ENCODE data around the gene RAD50.

DNA sequence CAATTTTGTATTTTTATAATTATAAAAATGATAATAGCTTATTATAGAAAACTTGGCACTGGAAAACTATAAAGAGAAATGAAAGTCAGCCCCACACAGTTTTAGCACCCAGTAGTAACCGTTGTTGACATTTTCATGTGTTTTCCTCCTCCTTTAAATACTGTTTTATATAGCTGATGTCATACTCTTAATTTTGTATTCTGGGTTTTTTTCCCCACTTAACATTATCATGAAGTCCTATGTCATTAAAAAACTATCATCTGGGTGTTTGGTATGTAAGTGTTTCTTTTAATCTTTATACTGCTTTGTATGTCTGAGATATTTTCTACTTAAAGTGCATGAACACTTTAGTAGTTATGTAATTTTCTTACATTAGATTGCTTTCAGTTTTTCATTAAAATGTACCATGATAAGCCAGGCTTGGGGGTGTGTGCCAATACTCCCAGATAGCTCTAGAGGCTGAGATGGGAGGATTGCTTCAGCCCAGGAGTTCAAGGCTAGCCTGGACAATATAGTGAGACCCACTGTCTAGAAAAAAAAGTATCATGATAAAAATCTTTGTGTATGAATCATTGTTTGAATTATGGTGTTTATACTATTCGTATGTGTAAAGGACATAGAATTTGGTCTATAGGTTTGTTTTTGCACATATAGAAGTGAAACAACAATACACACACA lies 2.7 kb downstream of the RAD50 start:
- TF ChIP-seq, protein P1, sequence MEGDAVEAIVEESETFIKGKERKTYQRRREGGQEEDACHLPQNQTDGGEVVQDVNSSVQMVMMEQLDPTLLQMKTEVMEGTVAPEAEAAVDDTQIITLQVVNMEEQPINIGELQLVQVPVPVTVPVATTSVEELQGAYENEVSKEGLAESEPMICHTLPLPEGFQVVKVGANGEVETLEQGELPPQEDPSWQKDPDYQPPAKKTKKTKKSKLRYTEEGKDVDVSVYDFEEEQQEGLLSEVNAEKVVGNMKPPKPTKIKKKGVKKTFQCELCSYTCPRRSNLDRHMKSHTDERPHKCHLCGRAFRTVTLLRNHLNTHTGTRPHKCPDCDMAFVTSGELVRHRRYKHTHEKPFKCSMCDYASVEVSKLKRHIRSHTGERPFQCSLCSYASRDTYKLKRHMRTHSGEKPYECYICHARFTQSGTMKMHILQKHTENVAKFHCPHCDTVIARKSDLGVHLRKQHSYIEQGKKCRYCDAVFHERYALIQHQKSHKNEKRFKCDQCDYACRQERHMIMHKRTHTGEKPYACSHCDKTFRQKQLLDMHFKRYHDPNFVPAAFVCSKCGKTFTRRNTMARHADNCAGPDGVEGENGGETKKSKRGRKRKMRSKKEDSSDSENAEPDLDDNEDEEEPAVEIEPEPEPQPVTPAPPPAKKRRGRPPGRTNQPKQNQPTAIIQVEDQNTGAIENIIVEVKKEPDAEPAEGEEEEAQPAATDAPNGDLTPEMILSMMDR (IDR thresholded peaks at IDR 0.05), result no peak
- no peak for TF ChIP-seq POLR2A (IDR thresholded peaks at IDR 0.05)
- no peak for TF ChIP-seq POLR2AphosphoS5 (IDR thresholded peaks at IDR 0.05)
- no peak for TF ChIP-seq EP300 (IDR thresholded peaks at IDR 0.05)
